Panc1 (cell line): ENCODE measurements around the gene STAT4. TPM values are rescaled to one million over a fixed set of nuclear protein-coding genes. Genes with fewer than 3 reads are reported as not detected.

ENCODE experiments used
- ATAC-seq: fragments of 200-7000 bp; cut with Tn5 transposase; 2 replicates; pipeline ENCODE4 v1.9.1; 2020; ENCODE audit warnings: mild to moderate bottlenecking, moderate library complexity
- BruUV-seq: library from RNA; stranded (reverse); fragments of 400-500 nt; replicated peaks from 2 replicates; lab custom pipeline; 2021; lab: Mats Ljungman, UMichigan
- CTCF ChIA-PET: fragments of 300-600 bp; sonication (Branson Sonifier 250); formaldehyde crosslinking; loops from one replicate; lab custom pipeline; 2022; ENCODE audit warnings: antibody characterized with exemption; lab: Charles Lee
- POLR2A ChIA-PET: fragments of 300-600 bp; sonication (Branson Sonifier 250); formaldehyde crosslinking; loops from one replicate; lab custom pipeline; 2022; ENCODE audit warnings: antibody characterized with exemption; lab: Charles Lee
- DNase-seq: peaks from one replicate; pipeline ENCODE4 v3.0.0-alpha.2; 2010; ENCODE audit warnings: low read depth, low spot score
- H3K27ac ChIP-seq: 2 replicates; pipeline ENCODE4 v1.5.1; 2011; ENCODE audit warnings: mild to moderate bottlenecking, low read length, inconsistent platforms
- H3K27me3 ChIP-seq: fragments of 200-500 bp; sonication (Bioruptor generic); 2 replicates; pipeline ENCODE4 v1.6.0; 2014; ENCODE audit warnings: low read length, inconsistent platforms; ENCODE audit not compliant: control insufficient read depth, insufficient read depth
- H3K36me3 ChIP-seq: fragments of 200-500 bp; sonication (Bioruptor generic); 2 replicates; pipeline ENCODE4 v1.5.1; 2014; ENCODE audit warnings: inconsistent platforms, mild to moderate bottlenecking, low read length, moderate library complexity; ENCODE audit not compliant: control insufficient read depth, insufficient read depth
- H3K4me1 ChIP-seq: 2 replicates; pipeline ENCODE4 v1.5.1; 2011; ENCODE audit warnings: inconsistent platforms, mild to moderate bottlenecking, low read length, moderate library complexity; ENCODE audit not compliant: control insufficient read depth, insufficient read depth
- H3K4me3 ChIP-seq, 2 experiments: 2 replicates each; pipeline ENCODE4 v1.5.1; 2011 to 2012; ENCODE audit warnings: low read depth in 2 of 2, low read length in 2 of 2, mild to moderate bottlenecking in 2 of 2, inconsistent platforms in 1 of 2, moderate library complexity in 1 of 2
- H3K9me3 ChIP-seq: fragments of 200-500 bp; sonication (Bioruptor generic); 2 replicates; pipeline ENCODE4 v1.5.1; 2014; ENCODE audit warnings: low read depth, mild to moderate bottlenecking, inconsistent platforms, low read length, moderate library complexity; ENCODE audit not compliant: control insufficient read depth, insufficient read depth
- POLR2AphosphoS5 ChIP-seq: IDR thresholded peaks from 2 replicates; pipeline ENCODE4 v1.6.1; 2012; ENCODE audit warnings: mild to moderate bottlenecking, low read depth, low read length, moderate library complexity
- SIN3A ChIP-seq: IDR thresholded peaks from 2 replicates; pipeline ENCODE4 v1.6.1; 2012; ENCODE audit warnings: low read depth, mild to moderate bottlenecking, low read length, moderate library complexity, borderline replicate concordance; ENCODE audit not compliant: insufficient read depth
- TCF7L2 ChIP-seq: IDR thresholded peaks from 2 replicates; pipeline ENCODE4 v1.6.1; 2011; ENCODE audit warnings: mild to moderate bottlenecking, low read depth, low read length, inconsistent platforms
- in situ Hi-C: cut with HindIII; loops from 2 replicates; pipeline ENCODE4 v1.10.0; 2016; ENCODE audit warnings: low sequenced_read_pairs, low pct_unique_long_range_greater_than_20kb
- intact Hi-C: fragments of 100-400 bp; cut with micrococcal nuclease; formaldehyde crosslinking; loops from one replicate; pipeline ENCODE4 v1.10.0; 2022; ENCODE audit not compliant: unreplicated experiment
- total RNA-seq: library from RNA; stranded (reverse); gene quantifications from one replicate; pipeline ENCODE4 v1.2.1, GENCODE V29; 2021; ENCODE audit not compliant: unreplicated experiment
- TF ChIP-seq, protein P1 (sequence below), 2 experiments: IDR thresholded peaks; 2 replicates each; pipeline ENCODE4 v1.6.1; 2011 to 2012; ENCODE audit warnings: low read depth in 2 of 2, control low read depth in 1 of 2, low read length in 1 of 2, mild to moderate bottlenecking in 1 of 2, moderate library complexity in 1 of 2; ENCODE audit not compliant: insufficient read depth in 1 of 2
- TF ChIP-seq, protein P2 (sequence below): fragments of 450-650 bp; IDR thresholded peaks from 2 replicates; pipeline ENCODE4 v1.5.1; 2017; ENCODE audit warnings: mild to moderate bottlenecking

Gene STAT4
- total RNA-seq, 1 experiment from 2014 or later: 0.05 TPM

DNA sequence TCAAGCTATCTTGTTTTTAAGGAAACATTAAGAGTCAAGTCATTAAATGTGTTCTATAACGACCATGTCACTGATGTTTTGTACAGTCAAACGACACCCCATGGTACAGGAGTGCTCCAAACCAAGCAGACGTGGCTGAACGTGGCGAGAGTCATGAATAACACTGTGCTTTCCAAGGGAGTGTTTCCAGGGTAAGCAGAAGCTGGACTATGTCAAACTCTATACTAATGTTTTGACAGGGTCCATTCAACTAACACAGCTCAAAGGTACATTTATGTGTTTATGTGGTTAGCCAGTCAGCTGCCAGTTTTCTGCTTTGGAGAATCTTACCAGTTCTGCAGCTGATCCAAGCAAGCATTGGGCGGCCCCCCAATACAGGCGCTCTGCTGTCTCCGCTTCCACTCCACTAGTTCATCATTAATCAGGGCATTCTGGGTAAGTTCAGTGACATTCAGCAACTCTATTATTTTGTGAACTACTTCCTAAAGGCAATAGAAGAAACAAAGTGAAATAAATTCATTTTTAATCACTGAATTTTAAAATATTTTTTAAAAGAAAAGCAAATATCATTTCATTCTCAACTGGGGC, 153.2 kb downstream of the STAT4 start:
- in situ Hi-C loops (no loop called here), intact Hi-C loops (no loop called here)
- DNase-seq (no peak), ATAC-seq (no peak)
- BruUV-seq: no TSS peak
- TF ChIP-seq POLR2AphosphoS5 (no peak), TCF7L2 (no peak)
- Histone ChIP-seq H3K27ac (no peak overlapping the region), H3K4me3 (no peak overlapping the region), H3K36me3 (peaks cover 33% of the 10 kb centered on the region), H3K9me3 (no peaks in the 10 kb centered on the region), H3K27me3 (no peaks in the 10 kb centered on the region), H3K4me1 (no peaks in the 10 kb centered on the region)
- POLR2A ChIA-PET: no interaction called here
- CTCF ChIA-PET: interaction anchor here (1.2 kb wide), 1 partner anchor 18 kb away, joined by 3 read pairs; no protein-coding TSS in a partner anchor

DNA sequence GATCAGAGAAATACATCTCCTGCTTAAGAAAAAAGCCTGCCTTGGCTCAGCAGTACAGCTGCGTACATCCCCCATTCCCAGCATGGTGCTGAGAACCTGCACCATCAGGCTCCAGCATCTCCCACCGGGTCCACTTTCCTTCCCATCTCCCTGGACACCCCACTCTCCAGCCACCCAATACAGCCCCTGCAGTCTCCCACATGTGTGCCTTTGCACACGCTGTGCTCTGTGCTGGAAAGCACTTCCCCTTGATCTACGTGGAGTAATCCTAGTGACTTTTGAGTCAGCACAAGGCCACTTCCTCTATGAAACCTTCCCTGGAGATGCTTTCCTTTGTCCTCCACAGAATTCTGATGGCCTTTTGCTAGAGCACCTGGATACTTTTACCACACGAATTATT, 153.8 kb downstream of the STAT4 start:
- Histone ChIP-seq H3K36me3 (peaks cover 34% of the 10 kb centered on the region), H3K27ac (no peak overlapping the region)

More for the DNA sequence above, 153.8 kb downstream of the STAT4 start:
- in situ Hi-C loops (no loop called here), intact Hi-C loops (no loop called here)
- BruUV-seq: no TSS peak
- TF ChIP-seq, protein P1, sequence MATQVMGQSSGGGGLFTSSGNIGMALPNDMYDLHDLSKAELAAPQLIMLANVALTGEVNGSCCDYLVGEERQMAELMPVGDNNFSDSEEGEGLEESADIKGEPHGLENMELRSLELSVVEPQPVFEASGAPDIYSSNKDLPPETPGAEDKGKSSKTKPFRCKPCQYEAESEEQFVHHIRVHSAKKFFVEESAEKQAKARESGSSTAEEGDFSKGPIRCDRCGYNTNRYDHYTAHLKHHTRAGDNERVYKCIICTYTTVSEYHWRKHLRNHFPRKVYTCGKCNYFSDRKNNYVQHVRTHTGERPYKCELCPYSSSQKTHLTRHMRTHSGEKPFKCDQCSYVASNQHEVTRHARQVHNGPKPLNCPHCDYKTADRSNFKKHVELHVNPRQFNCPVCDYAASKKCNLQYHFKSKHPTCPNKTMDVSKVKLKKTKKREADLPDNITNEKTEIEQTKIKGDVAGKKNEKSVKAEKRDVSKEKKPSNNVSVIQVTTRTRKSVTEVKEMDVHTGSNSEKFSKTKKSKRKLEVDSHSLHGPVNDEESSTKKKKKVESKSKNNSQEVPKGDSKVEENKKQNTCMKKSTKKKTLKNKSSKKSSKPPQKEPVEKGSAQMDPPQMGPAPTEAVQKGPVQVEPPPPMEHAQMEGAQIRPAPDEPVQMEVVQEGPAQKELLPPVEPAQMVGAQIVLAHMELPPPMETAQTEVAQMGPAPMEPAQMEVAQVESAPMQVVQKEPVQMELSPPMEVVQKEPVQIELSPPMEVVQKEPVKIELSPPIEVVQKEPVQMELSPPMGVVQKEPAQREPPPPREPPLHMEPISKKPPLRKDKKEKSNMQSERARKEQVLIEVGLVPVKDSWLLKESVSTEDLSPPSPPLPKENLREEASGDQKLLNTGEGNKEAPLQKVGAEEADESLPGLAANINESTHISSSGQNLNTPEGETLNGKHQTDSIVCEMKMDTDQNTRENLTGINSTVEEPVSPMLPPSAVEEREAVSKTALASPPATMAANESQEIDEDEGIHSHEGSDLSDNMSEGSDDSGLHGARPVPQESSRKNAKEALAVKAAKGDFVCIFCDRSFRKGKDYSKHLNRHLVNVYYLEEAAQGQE (IDR thresholded peaks at IDR 0.05; ENCODE audit: insufficient read depth in 1 of 2, low read depth in 2 of 2, low read length in 1 of 2): no peak
- TF ChIP-seq SIN3A (no peak), POLR2AphosphoS5 (no peak), TCF7L2 (no peak)
- TF ChIP-seq, protein P2, sequence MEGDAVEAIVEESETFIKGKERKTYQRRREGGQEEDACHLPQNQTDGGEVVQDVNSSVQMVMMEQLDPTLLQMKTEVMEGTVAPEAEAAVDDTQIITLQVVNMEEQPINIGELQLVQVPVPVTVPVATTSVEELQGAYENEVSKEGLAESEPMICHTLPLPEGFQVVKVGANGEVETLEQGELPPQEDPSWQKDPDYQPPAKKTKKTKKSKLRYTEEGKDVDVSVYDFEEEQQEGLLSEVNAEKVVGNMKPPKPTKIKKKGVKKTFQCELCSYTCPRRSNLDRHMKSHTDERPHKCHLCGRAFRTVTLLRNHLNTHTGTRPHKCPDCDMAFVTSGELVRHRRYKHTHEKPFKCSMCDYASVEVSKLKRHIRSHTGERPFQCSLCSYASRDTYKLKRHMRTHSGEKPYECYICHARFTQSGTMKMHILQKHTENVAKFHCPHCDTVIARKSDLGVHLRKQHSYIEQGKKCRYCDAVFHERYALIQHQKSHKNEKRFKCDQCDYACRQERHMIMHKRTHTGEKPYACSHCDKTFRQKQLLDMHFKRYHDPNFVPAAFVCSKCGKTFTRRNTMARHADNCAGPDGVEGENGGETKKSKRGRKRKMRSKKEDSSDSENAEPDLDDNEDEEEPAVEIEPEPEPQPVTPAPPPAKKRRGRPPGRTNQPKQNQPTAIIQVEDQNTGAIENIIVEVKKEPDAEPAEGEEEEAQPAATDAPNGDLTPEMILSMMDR: no peak
- ChIA-PET POLR2A (no interaction called here), CTCF (interaction anchor here (1.2 kb wide), 1 partner anchor 18 kb away, joined by 3 read pairs; no protein-coding TSS in a partner anchor)
- H3K9me3 ChIP-seq: no peaks in the 10 kb centered on the region
- no peak for DNase-seq
- no peak overlapping the region for H3K4me3 ChIP-seq
- no peaks in the 10 kb centered on the region for H3K27me3 ChIP-seq
- no peaks in the 10 kb centered on the region for H3K4me1 ChIP-seq
- ATAC-seq: no peak; the same call in 1 of the 2 replicates
